ENCODE measurements around the gene RAB17. TPM values are rescaled to one million over a fixed set of nuclear protein-coding genes. Genes with fewer than 3 reads are reported as not detected.
"Not testable (repeated sequence)": the region's sequence is repeated elsewhere in the genome, so short reads cannot be mapped to it uniquely, and the experiment has no call there.

The RAB17 gene
- total and polyA plus RNA-seq, 5 experiments from 2014 or later: not detected

- H3K36me3 Mint-ChIP-seq: no peaks in the 10 kb centered on the region
- H3K4me1 Mint-ChIP-seq: peaks cover 21 to 43% (median 26%) of the 10 kb centered on the region in 4 donors
- ATAC-seq (no peak), DNase-seq (no peak)
- POLR2A ChIA-PET: interaction anchor here (1.1 to 1.3 kb wide), 6 partner anchors 10 to 518 kb away, joined by 3 to 7 read pairs (median 4); no protein-coding TSS in a partner anchor
- H3K27me3 Mint-ChIP-seq: no peaks in the 10 kb centered on the region
- peak overlapping the region; percentile 86 to 99 (median 98) for H3K27ac Mint-ChIP-seq
- H3K4me3 Mint-ChIP-seq: peak overlapping the region; percentile 65 to 84 (median 81)
- H3K9me3 Mint-ChIP-seq: no peaks in the 10 kb centered on the region
These were observed 12.6 kb upstream of the RAB17 start for GRCh38 chr2:237603049-237603717.

- H3K9me3 Mint-ChIP-seq: no peaks in the 10 kb centered on the region
- H3K36me3 Mint-ChIP-seq: no peaks in the 10 kb centered on the region
- peak overlapping the region in 3 of 10 donors; percentile 22 to 80 (median 71) for H3K4me3 Mint-ChIP-seq
- DNase-seq: no peak
- peaks cover 22 to 49% (median 26%) of the 10 kb centered on the region in 4 donors for H3K4me1 Mint-ChIP-seq
- POLR2A ChIA-PET: interaction anchor here (0.6 to 1.2 kb wide), 3 partner anchors 91 to 517 kb away, joined by 3 to 4 read pairs (median 4); no protein-coding TSS in a partner anchor
- H3K27ac Mint-ChIP-seq: peak overlapping the region; percentile 86 to 99 (median 98)
- H3K27me3 Mint-ChIP-seq: no peaks in the 10 kb centered on the region
- no peak for ATAC-seq
These were observed 11.9 kb upstream of the RAB17 start for GRCh38 chr2:237602409-237602808.

DNA sequence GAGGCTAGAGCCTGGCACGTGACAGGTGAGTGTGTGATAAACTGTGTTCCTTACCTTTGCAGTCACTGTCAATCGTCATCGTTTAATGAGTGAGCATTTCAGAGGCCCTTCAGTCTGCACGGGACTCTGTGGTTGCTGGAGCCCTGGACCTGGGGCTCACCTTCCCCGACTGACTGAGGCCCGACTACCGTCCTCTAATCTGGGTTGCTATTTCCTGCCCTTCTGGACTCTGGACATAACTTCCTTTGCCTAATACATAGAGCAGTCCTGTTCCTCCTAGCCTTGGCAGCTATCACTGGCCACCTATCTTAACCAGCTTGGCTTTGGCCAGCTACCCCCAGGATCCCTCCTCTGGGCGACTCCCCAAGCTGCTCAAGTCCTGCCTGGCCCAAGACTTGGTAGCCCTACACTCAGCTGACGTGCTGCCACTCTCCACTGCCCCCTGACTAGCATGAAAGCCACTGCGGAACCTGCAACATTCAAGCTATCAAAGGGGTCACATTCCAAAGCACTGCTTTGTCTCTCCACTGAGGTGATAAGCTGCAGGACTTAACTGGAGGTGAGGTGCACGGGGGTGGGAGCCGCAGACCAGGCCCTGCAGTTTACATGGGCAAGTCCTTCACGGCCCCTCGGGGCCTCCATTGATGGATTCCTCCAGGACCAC is 11.1 kb upstream of the RAB17 start:
- peak overlapping the region in 9 of 10 donors; percentile 86 to 99 (median 97) for H3K27ac Mint-ChIP-seq
- no peaks in the 10 kb centered on the region for H3K36me3 Mint-ChIP-seq
- no peaks in the 10 kb centered on the region for H3K9me3 Mint-ChIP-seq
- H3K27me3 Mint-ChIP-seq: no peaks in the 10 kb centered on the region
- peaks cover 22 to 44% (median 26%) of the 10 kb centered on the region in 4 donors for H3K4me1 Mint-ChIP-seq
- DNase-seq (no peak), ATAC-seq (no peak)
- POLR2A ChIA-PET: interaction anchor here (0.6 kb wide), 1 partner anchor 173 kb away, joined by 4 read pairs; no protein-coding TSS in a partner anchor
- no peak overlapping the region for H3K4me3 Mint-ChIP-seq

- Mint-ChIP-seq H3K9me3 (no peaks in the 10 kb centered on the region), H3K4me3 (no peak overlapping the region), H3K36me3 (no peaks in the 10 kb centered on the region), H3K27ac (peak overlapping the region in 9 of 10 donors; percentile 13 to 99 (median 97)), H3K27me3 (no peaks in the 10 kb centered on the region), H3K4me1 (peaks cover 22 to 44% (median 25%) of the 10 kb centered on the region in 4 donors)
- POLR2A ChIA-PET: no interaction called here
- DNase-seq (no peak), ATAC-seq (no peak)
These were observed 9.8 kb upstream of the RAB17 start for GRCh38 chr2:237600205-237600846.

GRCh38 chr2:237599465-237600110 is 9.1 kb upstream of the RAB17 start:
- peaks cover 19 to 44% (median 22%) of the 10 kb centered on the region in 4 donors for H3K4me1 Mint-ChIP-seq
- DNase-seq: no peak
- POLR2A ChIA-PET: no interaction called here

DNA sequence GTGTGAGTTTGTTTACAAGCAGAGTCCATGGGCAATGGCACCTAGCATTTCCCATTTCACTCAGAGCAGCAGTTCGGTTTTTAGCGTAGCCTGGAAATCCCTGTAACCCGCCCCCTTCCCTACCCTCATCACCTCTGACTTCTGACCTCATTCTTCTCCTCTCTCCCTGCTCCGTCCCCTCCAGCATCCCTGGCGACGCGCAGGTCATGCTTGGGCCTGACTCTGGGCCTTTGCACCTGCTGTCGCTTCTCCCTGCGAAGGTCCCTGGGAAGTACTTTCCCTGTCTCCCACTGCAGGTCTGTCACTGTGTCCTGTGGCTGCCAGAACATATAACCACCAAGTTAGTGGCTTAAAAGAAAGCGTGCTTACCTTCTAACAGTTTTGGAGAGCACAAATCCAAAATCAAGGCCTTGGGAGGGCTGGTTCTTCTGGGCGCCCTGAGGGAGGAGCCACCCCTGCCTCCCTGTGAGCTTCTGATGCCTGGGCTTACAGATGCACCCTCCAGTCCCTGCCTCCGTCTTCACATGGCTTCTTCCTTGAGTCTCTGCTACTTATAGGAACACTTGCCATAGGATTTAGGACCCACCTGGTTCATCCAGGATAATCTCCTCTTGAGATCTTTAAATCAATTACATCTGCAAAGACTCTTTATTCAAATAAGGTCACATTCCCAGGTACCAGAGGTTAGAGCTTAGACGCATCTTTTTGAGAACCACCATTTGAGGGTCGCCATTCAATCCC is 8.1 kb upstream of the RAB17 start:
- Mint-ChIP-seq H3K36me3 (no peaks in the 10 kb centered on the region), H3K4me1 (peaks cover 14 to 36% (median 18%) of the 10 kb centered on the region in 4 donors), H3K27me3 (no peaks in the 10 kb centered on the region), H3K9me3 (no peaks in the 10 kb centered on the region), H3K27ac (peak overlapping the region; percentile 48 to 98 (median 84)), H3K4me3 (no peak overlapping the region)
- POLR2A ChIA-PET: interaction anchor here (0.6 kb wide), 1 partner anchor 30 kb away, joined by 3 read pairs; no protein-coding TSS in a partner anchor
- ATAC-seq: no peak
- DNase-seq: no peak

More at GRCh38 chr2:237599465-237600110, 9.1 kb upstream of the RAB17 start:
- H3K27me3 Mint-ChIP-seq: no peaks in the 10 kb centered on the region
- H3K4me3 Mint-ChIP-seq: no peak overlapping the region
- no peak for ATAC-seq
- H3K36me3 Mint-ChIP-seq: no peaks in the 10 kb centered on the region
- peak overlapping the region in 7 of 10 donors; percentile 61 to 99 (median 89) for H3K27ac Mint-ChIP-seq
- no peaks in the 10 kb centered on the region for H3K9me3 Mint-ChIP-seq

GRCh38 chr2:237597196-237598145 is 6.9 kb upstream of the RAB17 start:
- Mint-ChIP-seq H3K4me3 (no peak overlapping the region), H3K36me3 (no peaks in the 10 kb centered on the region), H3K9me3 (no peaks in the 10 kb centered on the region), H3K4me1 (peaks cover 2 to 24% (median 9%) of the 10 kb centered on the region in 4 donors), H3K27me3 (no peaks in the 10 kb centered on the region), H3K27ac (peak overlapping the region in 7 of 10 donors; percentile 29 to 98 (median 80))
- ATAC-seq (peak in 1 of 2 donors; percentile 20), DNase-seq (no peak)
- POLR2A ChIA-PET: interaction anchor here (0.6 kb wide), 1 partner anchor 31 kb away, joined by 3 read pairs; no protein-coding TSS in a partner anchor

DNA sequence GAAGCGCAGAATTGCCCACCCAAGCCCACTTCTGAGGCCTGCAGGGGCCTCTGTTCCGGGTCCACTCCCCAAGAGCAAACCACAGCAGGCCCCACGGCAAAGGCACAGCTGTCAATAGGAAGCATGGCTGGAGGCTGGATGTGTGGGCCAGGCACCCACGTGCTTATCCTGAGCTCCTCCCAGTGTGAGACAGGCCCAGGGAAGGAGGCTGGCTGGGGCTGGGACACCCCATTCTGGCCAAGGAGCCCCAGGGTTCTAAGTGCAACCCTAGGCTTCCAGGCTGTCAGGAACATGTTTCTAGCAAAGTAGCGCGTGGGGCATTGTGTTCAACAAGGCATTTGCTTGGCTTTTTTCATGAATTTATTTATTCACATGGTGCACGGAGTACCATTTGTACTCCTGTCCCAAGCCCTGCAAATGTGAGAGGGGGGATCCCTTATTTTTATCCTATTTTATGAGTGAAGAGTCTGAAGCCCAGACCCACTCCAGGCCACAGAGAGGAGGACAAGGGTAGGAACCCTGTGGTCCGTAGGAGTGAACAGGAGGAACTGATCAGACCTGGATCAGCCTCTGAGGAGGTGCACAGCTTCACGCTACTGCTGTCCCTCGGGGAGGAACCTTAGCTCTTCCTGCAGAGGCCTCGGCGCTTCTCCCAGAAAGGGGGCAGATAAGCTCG is 6.1 kb upstream of the RAB17 start:
- ATAC-seq (no peak), DNase-seq (no peak)
- Mint-ChIP-seq H3K27ac (peak overlapping the region in 8 of 10 donors; percentile 11 to 98 (median 60)), H3K4me1 (peaks cover under 1 to 22% (median 8%) of the 10 kb centered on the region in 4 donors), H3K36me3 (no peaks in the 10 kb centered on the region), H3K4me3 (no peak overlapping the region), H3K27me3 (no peaks in the 10 kb centered on the region), H3K9me3 (no peaks in the 10 kb centered on the region)
- POLR2A ChIA-PET: no interaction called here

GRCh38 chr2:237595829-237596519 is 5.4 kb upstream of the RAB17 start:
- H3K4me3 Mint-ChIP-seq, H3K9me3 Mint-ChIP-seq, H3K27me3 Mint-ChIP-seq, DNase-seq, H3K36me3 Mint-ChIP-seq, ATAC-seq, POLR2A ChIA-PET: not testable (repeated sequence)
- H3K4me1 Mint-ChIP-seq: peaks cover 8 to 29% (median 12%) of the 10 kb centered on the region in 4 donors
- peak overlapping the region in 6 of 10 donors; percentile 11 to 98 (median 70) for H3K27ac Mint-ChIP-seq

GRCh38 chr2:237594514-237594871 is 4.0 kb upstream of the RAB17 start:
- POLR2A ChIA-PET: no interaction called here
- H3K27me3 Mint-ChIP-seq: no peaks in the 10 kb centered on the region
- H3K4me1 Mint-ChIP-seq: peaks cover 10 to 36% (median 12%) of the 10 kb centered on the region in 4 donors
- no peaks in the 10 kb centered on the region for H3K36me3 Mint-ChIP-seq
- no peak for ATAC-seq
- no peak overlapping the region for H3K4me3 Mint-ChIP-seq
- H3K9me3 Mint-ChIP-seq: no peaks in the 10 kb centered on the region
- H3K27ac Mint-ChIP-seq: peak overlapping the region in 4 of 10 donors; percentile 63 to 92 (median 74)
- DNase-seq: no peak

All from naive thymus-derived CD8-positive, alpha-beta T cell (primary cell).